ENCODE data around the gene XPA.

Gene XPA

GRCh38 chr9:97737429-97737828 is 40.3 kb upstream of the XPA start:
- DNase-seq (ENCODE audit: low read depth), result no peak
- in situ Hi-C loops (cut with HindIII; ENCODE audit: low sequenced_read_pairs), result no loop called here
- no peak overlapping the region for H3K4me3 ChIP-seq (ENCODE audit: low read depth, low read length)
- TF ChIP-seq CTCF (IDR thresholded peaks at IDR 0.05; ENCODE audit: low read depth, low read length, missing control alignments), result no peak

- H3K4me3 ChIP-seq (ENCODE audit: low read depth, low read length), result no peak overlapping the region
- TF ChIP-seq CTCF (IDR thresholded peaks at IDR 0.05; ENCODE audit: low read depth, low read length, missing control alignments), result no peak
- no peak for DNase-seq (ENCODE audit: low read depth)
- in situ Hi-C loops (cut with HindIII; ENCODE audit: low sequenced_read_pairs), result no loop called here
Observed at GRCh38 chr9:97735070-97735600, 38.0 kb upstream of the XPA start.

- in situ Hi-C loops (cut with HindIII; ENCODE audit: low sequenced_read_pairs), result no loop called here
- TF ChIP-seq CTCF (IDR thresholded peaks at IDR 0.05; ENCODE audit: low read depth, low read length, missing control alignments), result no peak
- no peak overlapping the region for H3K4me3 ChIP-seq (ENCODE audit: low read depth, low read length)
- DNase-seq (ENCODE audit: low read depth), result no peak
Observed at GRCh38 chr9:97726716-97727115, 29.6 kb upstream of the XPA start.

- in situ Hi-C loops (cut with HindIII; ENCODE audit: low sequenced_read_pairs), result no loop called here
- no peak for TF ChIP-seq CTCF (IDR thresholded peaks at IDR 0.05; ENCODE audit: low read depth, low read length, missing control alignments)
- H3K4me3 ChIP-seq (ENCODE audit: low read depth, low read length), result no peak overlapping the region
- no peak for DNase-seq (ENCODE audit: low read depth)
Observed at GRCh38 chr9:97723819-97724218, 26.7 kb upstream of the XPA start.

- in situ Hi-C loops (cut with HindIII; ENCODE audit: low sequenced_read_pairs), result no loop called here
- no peak for DNase-seq (ENCODE audit: low read depth)
- H3K4me3 ChIP-seq (ENCODE audit: low read depth, low read length), result no peak overlapping the region
- no peak for TF ChIP-seq CTCF (IDR thresholded peaks at IDR 0.05; ENCODE audit: low read depth, low read length, missing control alignments)
Observed at GRCh38 chr9:97722331-97722730, 25.2 kb upstream of the XPA start.

- in situ Hi-C loops (cut with HindIII; ENCODE audit: low sequenced_read_pairs), result no loop called here
- H3K4me3 ChIP-seq (ENCODE audit: low read depth, low read length), result no peak overlapping the region
- no peak for TF ChIP-seq CTCF (IDR thresholded peaks at IDR 0.05; ENCODE audit: low read depth, low read length, missing control alignments)
- DNase-seq (ENCODE audit: low read depth), result no peak
Observed at GRCh38 chr9:97721396-97721795, 24.3 kb upstream of the XPA start.

- TF ChIP-seq CTCF (IDR thresholded peaks at IDR 0.05; ENCODE audit: low read depth, low read length, missing control alignments), result no peak
- no peak for DNase-seq (ENCODE audit: low read depth)
- in situ Hi-C loops (cut with HindIII; ENCODE audit: low sequenced_read_pairs), result no loop called here
- no peak overlapping the region for H3K4me3 ChIP-seq (ENCODE audit: low read depth, low read length)
Observed at GRCh38 chr9:97717866-97718265, 20.7 kb upstream of the XPA start.

All from astrocyte of the cerebellum (primary cell).